ENCODE measurements around the gene ZNF319. TPM values are rescaled to one million over a fixed set of nuclear protein-coding genes. Genes with fewer than 3 reads are reported as not detected.

Gene ZNF319
- total and polyA plus RNA-seq, 2 experiments from 2014 or later: 1.7 to 10.0 TPM

- TF ChIP-seq ZNF462 (CRISPR knock-in tag; IDR thresholded peaks at IDR 0.05) (no peak), JUNB (IDR thresholded peaks at IDR 0.05; ENCODE audit: unreplicated experiment) (no peak)
Measured at GRCh38 chr16:57972306-57972705, 28.2 kb downstream of the ZNF319 start (continued).

GRCh38 chr16:57971848-57972247 lies 28.6 kb downstream of the ZNF319 start:
- H3K4me3 ChIP-seq: no peak overlapping the region
- Mint-ChIP-seq H3K27ac (no peak overlapping the region), H3K4me1 (peaks cover 3% of the 10 kb centered on the region; the same call in 2 of the 3 replicates), H3K4me3 (no peak overlapping the region), H3K36me3 (ENCODE audit: low read depth) (no peaks in the 10 kb centered on the region), H3K9me3 (no peaks in the 10 kb centered on the region), H3K27me3 (ENCODE audit: insufficient read depth, low read depth, poor library complexity) (peaks cover 7% of the 10 kb centered on the region)
- H2AFZ ChIP-seq: no peak overlapping the region
- H3K27me3 ChIP-seq (ENCODE audit: insufficient read depth): no peaks in the 10 kb centered on the region
- TF ChIP-seq EZH2phosphoT487 (IDR thresholded peaks at IDR 0.05; ENCODE audit: unreplicated experiment) (no peak), EZH2 (IDR thresholded peaks at IDR 0.05; ENCODE audit: low read depth, unreplicated experiment) (no peak)
- DNase-seq (ENCODE audit: low spot score): no peak
- no peak overlapping the region for H3K27ac ChIP-seq (ENCODE audit: low read depth)
- H3K36me3 ChIP-seq (ENCODE audit: insufficient read depth): no peaks in the 10 kb centered on the region
- no peaks in the 10 kb centered on the region for H3K9me2 ChIP-seq (ENCODE audit: insufficient read depth)
- no peaks in the 10 kb centered on the region for H3K79me2 ChIP-seq (replicated peaks; ENCODE audit: insufficient read depth)
- no peaks in the 10 kb centered on the region for H4K20me1 ChIP-seq (replicated peaks; ENCODE audit: insufficient read depth)
- H3K4me2 ChIP-seq: no peak overlapping the region
- H3F3A ChIP-seq (replicated peaks; ENCODE audit: low read depth): no peaks in the 10 kb centered on the region
- ATAC-seq: no peak
- no peaks in the 10 kb centered on the region for H3K4me1 ChIP-seq (ENCODE audit: insufficient read depth)

GRCh38 chr16:57970970-57971369 lies 29.5 kb downstream of the ZNF319 start, which contains the start of gene CNGB1:
Gene CNGB1, minus strand, starts transcription at chr16:57971128. Its CDS starts 3,842 bp downstream, at chr16:57967286.
- Histone ChIP-seq H3K9me2 (ENCODE audit: insufficient read depth) (no peaks in the 10 kb centered on the region), H3K27ac (ENCODE audit: low read depth) (no peak within 1 kb of the TSS), H2AFZ (no peak within 1 kb of the TSS), H3K4me3 (no peak within 1 kb of the TSS), H3K27me3 (ENCODE audit: insufficient read depth) (no peaks in the 10 kb centered on the region), H3K4me1 (ENCODE audit: insufficient read depth) (no peaks in the 10 kb centered on the region), H3K79me2 (replicated peaks; ENCODE audit: insufficient read depth) (no peaks in the 10 kb centered on the region), H3K36me3 (ENCODE audit: insufficient read depth) (no peaks in the 10 kb centered on the region), H4K20me1 (replicated peaks; ENCODE audit: insufficient read depth) (no peaks in the 10 kb centered on the region), H3F3A (replicated peaks; ENCODE audit: low read depth) (no peaks in the 10 kb centered on the region), H3K4me2 (no peak within 1 kb of the TSS)
- peaks cover 3% of the 10 kb centered on the region; the same call in 2 of the 3 replicates for H3K4me1 Mint-ChIP-seq
- peaks cover 7% of the 10 kb centered on the region for H3K27me3 Mint-ChIP-seq (ENCODE audit: insufficient read depth, low read depth, poor library complexity)
- H3K4me3 Mint-ChIP-seq: no peak within 1 kb of the TSS
- H3K27ac Mint-ChIP-seq: no peak within 1 kb of the TSS
- TF ChIP-seq REST (IDR thresholded peaks at IDR 0.05; ENCODE audit: unreplicated experiment) (no peak), STAT1 (IDR thresholded peaks at IDR 0.05; ENCODE audit: unreplicated experiment) (no peak), ETS1 (IDR thresholded peaks at IDR 0.05) (no peak), NANOG (IDR thresholded peaks at IDR 0.05; ENCODE audit: borderline replicate concordance) (no peak), JUNB (IDR thresholded peaks at IDR 0.05; ENCODE audit: unreplicated experiment) (no peak), POLR2AphosphoS5 (IDR thresholded peaks at IDR 0.05; ENCODE audit: low read depth) (no peak), EZH2phosphoT487 (IDR thresholded peaks at IDR 0.05; ENCODE audit: unreplicated experiment) (no peak)
- H3K36me3 Mint-ChIP-seq (ENCODE audit: low read depth): no peaks in the 10 kb centered on the region
- H3K9me3 Mint-ChIP-seq: no peaks in the 10 kb centered on the region
- DNase-seq (ENCODE audit: low spot score) (no peak), ATAC-seq (no peak)
